GM23338 (cell line): ENCODE data around the gene NEDD4. TPM values are rescaled to one million over a fixed set of nuclear protein-coding genes. Genes with fewer than 3 reads are reported as not detected.

ENCODE experiments used
- ATAC-seq: fragments of 200-7000 bp; cut with Tn5 transposase; 3 replicates; pipeline ENCODE4 v1.9.1; 2020
- DNase-seq: peaks from one replicate; pipeline ENCODE4 v3.0.0-alpha.2; 2015; ENCODE audit warnings: low spot score
- H2AFZ ChIP-seq: fragments of 200-600 bp; sonication (generic); 2 replicates; pipeline ENCODE4 v1.8.0; 2016; ENCODE audit warnings: antibody characterized with exemption, mild to moderate bottlenecking, moderate library complexity
- H3F3A ChIP-seq: fragments of 200-600 bp; sonication (generic); replicated peaks from 2 replicates; pipeline ENCODE4 v1.8.0; 2017; ENCODE audit warnings: antibody characterized with exemption, mixed run types, low read depth
- H3K27ac ChIP-seq: fragments of 200-600 bp; sonication (generic); 2 replicates; pipeline ENCODE4 v1.6.1; 2016; ENCODE audit warnings: low read depth
- H3K27me3 ChIP-seq: fragments of 200-600 bp; sonication (generic); 2 replicates; pipeline ENCODE4 v1.8.0; 2016; ENCODE audit warnings: mild to moderate bottlenecking, mixed run types, moderate library complexity; ENCODE audit not compliant: insufficient read depth
- H3K36me3 ChIP-seq: fragments of 200-600 bp; sonication (generic); 2 replicates; pipeline ENCODE4 v1.8.0; 2016; ENCODE audit warnings: mild to moderate bottlenecking; ENCODE audit not compliant: insufficient read depth
- H3K4me1 ChIP-seq: fragments of 200-600 bp; sonication (generic); 2 replicates; pipeline ENCODE4 v1.8.0; 2016; ENCODE audit warnings: mild to moderate bottlenecking, moderate library complexity; ENCODE audit not compliant: insufficient read depth
- H3K4me2 ChIP-seq: fragments of 200-600 bp; sonication (generic); 2 replicates; pipeline ENCODE4 v1.7.1; 2017; ENCODE audit warnings: mixed run types
- H3K4me3 ChIP-seq: fragments of 200-600 bp; sonication (generic); 2 replicates; pipeline ENCODE4 v1.6.1; 2016; ENCODE audit warnings: mixed run types
- H3K79me2 ChIP-seq: fragments of 200-600 bp; sonication (generic); replicated peaks from 2 replicates; pipeline ENCODE4 v1.8.0; 2017; ENCODE audit warnings: mild to moderate bottlenecking; ENCODE audit not compliant: insufficient read depth
- H3K9me2 ChIP-seq: fragments of 200-600 bp; sonication (generic); 2 replicates; pipeline ENCODE4 v1.8.0; 2017; ENCODE audit not compliant: insufficient read depth
- H4K20me1 ChIP-seq: fragments of 200-600 bp; sonication (generic); replicated peaks from 2 replicates; pipeline ENCODE4 v1.8.0; 2017; ENCODE audit warnings: mild to moderate bottlenecking; ENCODE audit not compliant: insufficient read depth
- H3K27ac Mint-ChIP-seq: 2 replicates; pipeline ENCODE4 v1.8.0; 2020; ENCODE audit warnings: inconsistent platforms, mild to moderate bottlenecking, moderate library complexity, mixed read lengths
- H3K27me3 Mint-ChIP-seq: 3 replicates; pipeline ENCODE4 v1.8.0; 2022; ENCODE audit warnings: low read depth, mild to moderate bottlenecking, moderate library complexity, mixed read lengths, inconsistent platforms; ENCODE audit not compliant: insufficient read depth, poor library complexity
- H3K36me3 Mint-ChIP-seq: 3 replicates; pipeline ENCODE4 v1.8.0; 2021; ENCODE audit warnings: low read depth, mild to moderate bottlenecking, inconsistent platforms, moderate library complexity, mixed read lengths
- H3K4me1 Mint-ChIP-seq: 3 replicates; pipeline ENCODE4 v1.8.0; 2020; ENCODE audit warnings: mild to moderate bottlenecking, inconsistent platforms, mixed read lengths
- H3K4me3 Mint-ChIP-seq: 3 replicates; pipeline ENCODE4 v1.8.0; 2021; ENCODE audit warnings: moderate library complexity, mild to moderate bottlenecking, inconsistent platforms, mixed read lengths
- H3K9me3 Mint-ChIP-seq: 3 replicates; pipeline ENCODE4 v1.8.0; 2020; ENCODE audit warnings: moderate library complexity, mild to moderate bottlenecking, inconsistent platforms, mixed read lengths
- CTCF ChIP-seq, 2 experiments: fragments of 200-600 bp in 1 of 2; sonication (generic) in 1 of 2; conservative IDR thresholded peaks; 2 replicates each; pipeline versions ENCODE4 v1.5.1 to v1.6.1; 2016 to 2017; ENCODE audit warnings: antibody characterized with exemption in 2 of 2, low read depth in 2 of 2, mild to moderate bottlenecking in 2 of 2, moderate library complexity in 1 of 2
- EZH2 ChIP-seq: fragments of 200-600 bp; sonication (generic); IDR thresholded peaks from one replicate; pipeline ENCODE4 v1.8.0; 2017; ENCODE audit warnings: antibody characterized with exemption, mild to moderate bottlenecking, low read depth; ENCODE audit not compliant: unreplicated experiment
- REST ChIP-seq: IDR thresholded peaks from one replicate; pipeline ENCODE4 v1.6.1; 2018; ENCODE audit warnings: antibody characterized with exemption; ENCODE audit not compliant: unreplicated experiment
- polyA plus RNA-seq: library from polyadenylated mRNA; unstranded; fragments of >200 nt; fragmentation: Nextera tagmentation; extraction: Ambion mirVana; gene quantifications from 2 replicates; pipeline ENCODE4 v1.2.1, GENCODE V29; 2016
- total RNA-seq: library from RNA; depleted of rRNA; stranded (reverse); fragments of >200 nt; shearing (Covaris generic); gene quantifications from 2 replicates; pipeline ENCODE4 v1.2.3, GENCODE V29; 2014

NEDD4 gene
- total and polyA plus RNA-seq, 2 experiments from 2014 or later, result 2.1 to 7.2 TPM

- no peak overlapping the region for H3K27ac ChIP-seq
- no peaks in the 10 kb centered on the region; the same call in 1 of the 2 replicates for H4K20me1 ChIP-seq
- H3K79me2 ChIP-seq, result no peaks in the 10 kb centered on the region
- TF ChIP-seq CTCF (conservative IDR thresholded peaks at IDR 0.05; ENCODE audit: low read depth in 2 of 2) (0 out of 4 replicates have a peak, but pooled peaks of 1 of the 2 experiments have one; percentile 18), REST (no peak)
- no peaks in the 10 kb centered on the region for H3K36me3 ChIP-seq
- peaks cover 14% of the 10 kb centered on the region for H3K27me3 Mint-ChIP-seq
- 0 out of 3 replicates have a peak, but pooled peaks cover 2% of the 10 kb centered on the region for H3K36me3 Mint-ChIP-seq
- peaks cover 14% of the 10 kb centered on the region for H3K4me1 ChIP-seq
- H3K4me1 Mint-ChIP-seq, result peaks cover 20% of the 10 kb centered on the region
- no peak overlapping the region for H3K27ac Mint-ChIP-seq
- ATAC-seq (peak; percentile 42), DNase-seq (peak; percentile 70)
- H3K9me2 ChIP-seq, result no peaks in the 10 kb centered on the region
- peak overlapping the region; percentile 100 for H2AFZ ChIP-seq
- peak overlapping the region; percentile 84 for H3K4me3 Mint-ChIP-seq
- H3K27me3 ChIP-seq, result peaks cover 29% of the 10 kb centered on the region
- H3K9me3 Mint-ChIP-seq, result no peaks in the 10 kb centered on the region
- peak overlapping the region; percentile 91 for H3K4me2 ChIP-seq
- H3K4me3 ChIP-seq, result peak overlapping the region; percentile 85
- H3F3A ChIP-seq, result peaks cover 7% of the 10 kb centered on the region; the same call in 1 of the 2 replicates
These were observed 570 bp upstream of the NEDD4 start for GRCh38 chr15:55993804-55994560.

GRCh38 chr15:55992769-55993110 lies 672 bp downstream of the NEDD4 start:
- Histone ChIP-seq H3K4me1 (peaks cover 14% of the 10 kb centered on the region), H4K20me1 (no peaks in the 10 kb centered on the region; the same call in 1 of the 2 replicates), H3K27me3 (peaks cover 29% of the 10 kb centered on the region), H3K4me2 (peak overlapping the region; percentile 79), H3K36me3 (no peaks in the 10 kb centered on the region), H3K79me2 (no peaks in the 10 kb centered on the region), H3K27ac (no peak overlapping the region), H2AFZ (peak overlapping the region; percentile 83), H3K4me3 (peak overlapping the region; percentile 85), H3K9me2 (no peaks in the 10 kb centered on the region), H3F3A (peaks cover 7% of the 10 kb centered on the region; the same call in 1 of the 2 replicates)
- Mint-ChIP-seq H3K27ac (no peak overlapping the region), H3K4me1 (peaks cover 20% of the 10 kb centered on the region), H3K27me3 (peaks cover 14% of the 10 kb centered on the region), H3K4me3 (peak overlapping the region; percentile 84), H3K9me3 (no peaks in the 10 kb centered on the region), H3K36me3 (0 out of 3 replicates have a peak, but pooled peaks cover 2% of the 10 kb centered on the region)
- TF ChIP-seq REST (no peak), EZH2 (peak; percentile 36)
- DNase-seq, result no peak
- ATAC-seq, result no peak
